Measurements from ENCODE around the gene NHP2.

GRCh38 chr5:178142642-178143041 is 11.0 kb downstream of the NHP2 start:
- TF ChIP-seq CTCF (IDR thresholded peaks at IDR 0.05) = no peak
- TF ChIP-seq, protein P1, sequence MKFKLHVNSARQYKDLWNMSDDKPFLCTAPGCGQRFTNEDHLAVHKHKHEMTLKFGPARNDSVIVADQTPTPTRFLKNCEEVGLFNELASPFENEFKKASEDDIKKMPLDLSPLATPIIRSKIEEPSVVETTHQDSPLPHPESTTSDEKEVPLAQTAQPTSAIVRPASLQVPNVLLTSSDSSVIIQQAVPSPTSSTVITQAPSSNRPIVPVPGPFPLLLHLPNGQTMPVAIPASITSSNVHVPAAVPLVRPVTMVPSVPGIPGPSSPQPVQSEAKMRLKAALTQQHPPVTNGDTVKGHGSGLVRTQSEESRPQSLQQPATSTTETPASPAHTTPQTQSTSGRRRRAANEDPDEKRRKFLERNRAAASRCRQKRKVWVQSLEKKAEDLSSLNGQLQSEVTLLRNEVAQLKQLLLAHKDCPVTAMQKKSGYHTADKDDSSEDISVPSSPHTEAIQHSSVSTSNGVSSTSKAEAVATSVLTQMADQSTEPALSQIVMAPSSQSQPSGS (CRISPR knock-in tag; IDR thresholded peaks at IDR 0.05; ENCODE audit: borderline replicate concordance, low read depth) = no peak
- no peak for TF ChIP-seq ZNF416 (CRISPR knock-in tag; IDR thresholded peaks at IDR 0.05)
- TF ChIP-seq, protein P2, sequence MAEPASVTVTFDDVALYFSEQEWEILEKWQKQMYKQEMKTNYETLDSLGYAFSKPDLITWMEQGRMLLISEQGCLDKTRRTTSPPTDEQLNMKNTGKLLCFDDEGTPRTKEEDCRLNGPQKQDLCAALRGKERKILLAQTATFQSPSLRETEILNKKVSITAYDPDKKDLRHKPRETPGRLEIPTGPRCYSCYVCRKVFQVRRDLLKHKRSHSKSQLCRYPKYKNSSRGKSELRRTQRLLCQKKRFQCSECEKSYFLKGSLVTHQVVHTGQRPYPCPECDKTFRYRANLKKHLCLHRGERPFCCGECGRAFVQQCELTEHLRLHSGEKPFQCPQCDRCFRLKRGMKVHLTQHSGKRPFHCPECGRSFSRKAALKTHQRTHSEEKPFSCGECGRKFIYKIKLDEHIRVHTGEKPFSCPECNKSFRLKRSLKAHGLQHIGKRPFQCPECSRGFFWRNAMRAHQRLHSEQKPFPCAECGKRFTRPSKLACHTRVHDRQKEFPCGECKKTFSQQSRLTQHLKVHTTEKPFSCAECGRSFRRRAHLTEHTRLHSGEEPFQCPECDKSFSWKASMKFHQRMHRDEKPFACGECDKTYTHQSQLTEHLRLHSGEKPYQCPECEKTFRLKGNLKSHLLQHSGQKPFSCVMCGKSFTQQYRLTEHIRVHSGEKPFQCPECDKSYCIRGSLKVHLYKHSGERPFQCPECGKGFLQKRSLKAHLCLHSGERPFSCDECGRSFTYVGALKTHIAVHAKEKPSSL (CRISPR knock-in tag; conservative IDR thresholded peaks at IDR 0.05) = no peak
- TF ChIP-seq, protein P3, sequence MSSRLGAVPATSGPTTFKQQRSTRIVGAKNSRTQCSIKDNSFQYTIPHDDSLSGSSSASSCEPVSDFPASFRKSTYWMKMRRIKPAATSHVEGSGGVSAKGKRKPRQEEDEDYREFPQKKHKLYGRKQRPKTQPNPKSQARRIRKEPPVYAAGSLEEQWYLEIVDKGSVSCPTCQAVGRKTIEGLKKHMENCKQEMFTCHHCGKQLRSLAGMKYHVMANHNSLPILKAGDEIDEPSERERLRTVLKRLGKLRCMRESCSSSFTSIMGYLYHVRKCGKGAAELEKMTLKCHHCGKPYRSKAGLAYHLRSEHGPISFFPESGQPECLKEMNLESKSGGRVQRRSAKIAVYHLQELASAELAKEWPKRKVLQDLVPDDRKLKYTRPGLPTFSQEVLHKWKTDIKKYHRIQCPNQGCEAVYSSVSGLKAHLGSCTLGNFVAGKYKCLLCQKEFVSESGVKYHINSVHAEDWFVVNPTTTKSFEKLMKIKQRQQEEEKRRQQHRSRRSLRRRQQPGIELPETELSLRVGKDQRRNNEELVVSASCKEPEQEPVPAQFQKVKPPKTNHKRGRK (CRISPR knock-in tag; IDR thresholded peaks at IDR 0.05; ENCODE audit: borderline replicate concordance) = no peak
- no peak for TF ChIP-seq ZNF121 (CRISPR knock-in tag; IDR thresholded peaks at IDR 0.05)
- no peak for TF ChIP-seq ZNF396 (CRISPR knock-in tag; IDR thresholded peaks at IDR 0.05; ENCODE audit: borderline replicate concordance)
- TF ChIP-seq TCF7 (CRISPR knock-in tag; IDR thresholded peaks at IDR 0.05; ENCODE audit: low read depth) = no peak
- TF ChIP-seq NFE2L1 (CRISPR knock-in tag; IDR thresholded peaks at IDR 0.05) = no peak
- TF ChIP-seq GRHL2 (CRISPR knock-in tag; IDR thresholded peaks at IDR 0.05; ENCODE audit: insufficient replicate concordance, severe bottlenecking) = no peak
- TF ChIP-seq, protein P4, sequence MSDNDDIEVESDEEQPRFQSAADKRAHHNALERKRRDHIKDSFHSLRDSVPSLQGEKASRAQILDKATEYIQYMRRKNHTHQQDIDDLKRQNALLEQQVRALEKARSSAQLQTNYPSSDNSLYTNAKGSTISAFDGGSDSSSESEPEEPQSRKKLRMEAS (CRISPR knock-in tag; IDR thresholded peaks at IDR 0.05) = no peak
- TF ChIP-seq, protein P5, sequence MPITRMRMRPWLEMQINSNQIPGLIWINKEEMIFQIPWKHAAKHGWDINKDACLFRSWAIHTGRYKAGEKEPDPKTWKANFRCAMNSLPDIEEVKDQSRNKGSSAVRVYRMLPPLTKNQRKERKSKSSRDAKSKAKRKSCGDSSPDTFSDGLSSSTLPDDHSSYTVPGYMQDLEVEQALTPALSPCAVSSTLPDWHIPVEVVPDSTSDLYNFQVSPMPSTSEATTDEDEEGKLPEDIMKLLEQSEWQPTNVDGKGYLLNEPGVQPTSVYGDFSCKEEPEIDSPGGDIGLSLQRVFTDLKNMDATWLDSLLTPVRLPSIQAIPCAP (CRISPR knock-in tag; IDR thresholded peaks at IDR 0.05) = no peak
- no peak for TF ChIP-seq NR2C2 (CRISPR knock-in tag; IDR thresholded peaks at IDR 0.05)
